NCI-H524 treated with DMSO at 0.1 percent for 48 hours (cell line): ENCODE measurements around the gene ABHD15.

Experiments used
- DNase-seq: peaks from one replicate; lab custom pipeline; 2025; lab: John Stamatoyannopoulos, UW

The ABHD15 gene

DNA sequence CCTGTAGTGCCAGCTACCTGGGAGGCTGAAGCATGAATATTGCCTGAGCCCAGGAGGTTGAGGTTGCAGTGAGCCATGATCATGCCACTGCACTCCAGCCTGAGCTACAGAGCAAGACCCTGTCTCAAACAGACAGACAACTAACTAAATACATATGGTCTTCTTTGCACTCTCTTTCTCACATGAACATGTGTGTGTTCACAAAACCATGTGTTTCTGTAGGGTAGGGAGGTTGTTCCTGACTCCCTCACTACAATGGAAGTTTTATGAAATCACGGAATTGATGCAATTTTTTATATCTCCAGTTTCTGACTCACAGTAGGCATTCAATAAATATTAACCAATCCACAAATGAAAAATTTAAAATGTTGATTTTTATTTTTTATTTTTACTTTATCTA is 48.5 kb downstream of the ABHD15 start:
- no peak for DNase-seq

GRCh38 chr17:29514792-29515191 is 52.0 kb downstream of the ABHD15 start:
- DNase-seq = no peak

DNA sequence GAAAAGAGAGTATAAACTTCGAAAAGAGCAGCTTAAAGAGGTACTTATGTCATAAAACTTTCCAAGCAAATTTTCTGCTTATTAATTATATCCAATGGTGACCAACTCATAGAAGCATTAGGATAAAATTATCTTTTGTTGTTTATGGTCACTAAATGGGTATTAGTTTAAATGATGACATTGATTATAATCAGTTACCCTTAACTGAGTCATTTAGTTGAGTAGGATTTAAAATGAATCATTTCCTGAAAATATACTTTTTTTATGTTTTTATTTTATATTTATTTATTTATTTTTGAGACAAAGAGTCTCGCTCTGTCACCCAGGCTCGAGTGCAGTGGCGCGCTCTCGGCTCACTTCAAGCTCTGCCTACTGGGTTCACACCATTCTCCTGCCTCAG is 55.9 kb downstream of the ABHD15 start:
- no peak for DNase-seq
